SW480 (cell line): ENCODE measurements around the gene BAMBI.
A peak's percentile ranks its signal among the peaks of the same experiment; 100 is the strongest.
"Not testable (repeated sequence)": the region's sequence is repeated elsewhere in the genome, so short reads cannot be mapped to it uniquely, and the experiment has no call there.

ENCODE experiments used
- DNase-seq: peaks from one replicate; pipeline ENCODE4 v3.0.0-alpha.2; 2016; ENCODE audit warnings: low spot score

Gene BAMBI, protein sequence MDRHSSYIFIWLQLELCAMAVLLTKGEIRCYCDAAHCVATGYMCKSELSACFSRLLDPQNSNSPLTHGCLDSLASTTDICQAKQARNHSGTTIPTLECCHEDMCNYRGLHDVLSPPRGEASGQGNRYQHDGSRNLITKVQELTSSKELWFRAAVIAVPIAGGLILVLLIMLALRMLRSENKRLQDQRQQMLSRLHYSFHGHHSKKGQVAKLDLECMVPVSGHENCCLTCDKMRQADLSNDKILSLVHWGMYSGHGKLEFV

GRCh38 chr10:28676968-28677887 is at the start of gene BAMBI:
BAMBI (plus strand) TSS chr10:28677521; CDS start chr10:28677898, 377 bp downstream.
- DNase-seq: peak; percentile 88

DNA sequence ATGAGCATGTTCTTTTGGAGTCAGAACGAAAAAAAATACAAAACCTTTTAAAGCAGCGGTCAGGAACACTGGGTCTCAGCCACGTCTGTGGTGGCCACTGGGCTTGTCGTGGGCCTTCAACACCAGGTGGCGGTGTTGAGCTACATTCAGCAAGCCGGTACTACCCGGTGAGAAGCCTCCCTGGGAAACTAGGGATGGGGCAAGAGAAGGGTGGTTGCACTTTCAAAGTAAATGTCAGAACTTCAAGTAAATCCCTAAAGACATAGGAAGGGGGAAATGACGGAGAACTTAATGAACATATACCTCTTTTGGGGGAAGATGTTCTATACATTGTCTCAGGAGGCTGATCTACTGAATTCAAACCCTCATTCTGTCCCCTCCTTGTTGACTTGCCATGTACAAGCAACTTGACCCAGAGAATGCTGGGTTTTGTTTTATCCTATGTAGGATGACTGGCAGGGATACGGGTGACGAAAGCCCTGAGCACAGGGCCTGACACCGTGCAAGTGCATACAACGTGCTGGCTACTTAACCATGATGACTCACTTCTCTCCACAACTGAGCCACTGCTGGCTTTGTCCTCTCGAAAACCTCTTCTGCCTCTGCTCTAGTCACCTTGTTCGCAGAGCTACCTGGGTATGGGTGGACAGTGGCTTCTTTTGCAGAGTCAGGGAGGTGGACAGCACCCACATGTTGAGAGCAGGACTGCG is 49.0 kb upstream of the BAMBI start:
- DNase-seq: peak; percentile 81

GRCh38 chr10:28631896-28632583 is 45.3 kb upstream of the BAMBI start:
- DNase-seq: no peak

GRCh38 chr10:28632584-28632945 is 44.8 kb upstream of the BAMBI start:
- no peak for DNase-seq

- DNase-seq: no peak
Observed at GRCh38 chr10:28633750-28634149, 43.6 kb upstream of the BAMBI start.

- DNase-seq: no peak
Observed at GRCh38 chr10:28637346-28637745, 40.0 kb upstream of the BAMBI start.

DNA sequence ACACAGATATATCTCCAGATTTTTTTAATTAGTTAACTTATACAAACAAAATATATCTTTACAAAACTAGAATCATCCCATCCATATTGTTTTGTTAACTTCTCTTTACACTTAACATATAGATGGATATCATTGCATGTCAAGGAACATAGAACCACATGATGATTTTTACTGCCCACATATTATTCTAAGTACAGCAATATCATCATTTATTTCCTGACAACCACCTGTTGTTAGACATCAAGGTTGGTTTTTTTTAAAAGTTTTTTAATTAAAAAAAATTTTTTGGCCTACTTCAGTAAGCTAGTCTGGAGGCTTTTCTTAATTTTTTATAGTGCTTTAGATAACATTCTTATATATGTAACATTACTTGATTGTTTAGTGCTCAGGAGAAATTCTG is 38.9 kb upstream of the BAMBI start:
- DNase-seq: no peak

- no peak for DNase-seq
Observed at GRCh38 chr10:28640551-28640950, 36.8 kb upstream of the BAMBI start.

GRCh38 chr10:28644647-28645046 is 32.7 kb upstream of the BAMBI start:
- DNase-seq: no peak

DNA sequence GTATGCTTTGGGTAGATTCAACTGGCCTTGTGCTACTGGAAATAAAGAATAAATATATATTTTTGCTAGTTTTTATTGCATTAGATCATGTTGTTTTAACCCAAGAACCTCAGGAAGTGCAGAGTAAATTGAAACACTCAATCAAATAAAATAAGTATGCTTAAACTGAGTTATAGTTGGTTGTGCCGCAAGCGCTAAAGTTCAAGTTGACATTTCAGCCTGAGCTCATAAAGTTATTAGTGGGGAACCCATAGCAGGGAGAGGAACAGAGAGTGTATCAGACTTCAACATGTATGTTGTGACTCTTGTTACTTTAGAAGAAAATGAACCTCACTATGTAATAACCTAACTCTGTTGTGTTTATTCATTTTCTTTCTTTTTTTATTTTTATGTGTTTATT is 25.2 kb upstream of the BAMBI start:
- DNase-seq: no peak

- DNase-seq: no peak
Observed at GRCh38 chr10:28652703-28653102, 24.6 kb upstream of the BAMBI start.

- DNase-seq: not testable (repeated sequence)
Observed at GRCh38 chr10:28658824-28659223, 18.5 kb upstream of the BAMBI start.

- peak; percentile 51 for DNase-seq
Observed at GRCh38 chr10:28661035-28661434, 16.3 kb upstream of the BAMBI start.

- DNase-seq: peak; percentile 88
Observed at GRCh38 chr10:28663576-28664368, 13.5 kb upstream of the BAMBI start.

- no peak for DNase-seq
Observed at GRCh38 chr10:28664369-28664740, 13.0 kb upstream of the BAMBI start.

- DNase-seq: peak; percentile 56
Observed at GRCh38 chr10:28666751-28667467, 10.4 kb upstream of the BAMBI start.

GRCh38 chr10:28668363-28669226 is 8.7 kb upstream of the BAMBI start:
- DNase-seq: peak; percentile 70

GRCh38 chr10:28669227-28670173 is 7.8 kb upstream of the BAMBI start:
- DNase-seq: no peak

- no peak for DNase-seq
Observed at GRCh38 chr10:28674782-28675181, 2.5 kb upstream of the BAMBI start.
